ENCODE measurements around the gene MOCOS. TPM values are rescaled to one million over a fixed set of nuclear protein-coding genes. Genes with fewer than 3 reads are reported as not detected.

The MOCOS gene
- total RNA-seq, 1 donor from 2014 or later, result 2.0 TPM

DNA sequence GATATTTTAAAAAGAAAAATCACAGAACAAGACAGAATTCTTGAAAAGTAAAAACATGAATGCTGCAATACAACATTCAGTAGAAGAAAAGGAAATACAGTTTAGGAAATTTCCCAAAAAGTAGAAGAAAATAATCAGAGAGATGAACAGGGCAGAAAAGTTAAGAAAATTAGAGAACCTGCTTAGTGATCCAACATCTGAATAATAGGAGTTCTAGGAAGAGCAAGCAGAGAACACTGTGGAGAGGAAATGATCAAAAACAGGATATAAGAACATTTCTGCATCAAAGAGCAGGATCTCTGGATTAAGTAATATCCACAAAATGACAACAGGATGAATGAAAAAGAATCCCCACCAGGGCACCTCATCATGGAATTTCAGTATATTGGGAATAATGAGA is 101.4 kb downstream of the MOCOS start:
- no peak overlapping the region for H3K4me3 Mint-ChIP-seq (ENCODE audit: low read depth)
- H3K27me3 Mint-ChIP-seq, result peaks cover 18% of the 10 kb centered on the region
- no peak for DNase-seq (ENCODE audit: low spot score, unreplicated experiment)
- H3K27ac Mint-ChIP-seq, result no peak overlapping the region
- H3K36me3 Mint-ChIP-seq (ENCODE audit: insufficient read depth), result no peaks in the 10 kb centered on the region
- H3K9me3 Mint-ChIP-seq (ENCODE audit: low read depth), result peaks cover 7% of the 10 kb centered on the region
- no peaks in the 10 kb centered on the region for H3K4me1 Mint-ChIP-seq (ENCODE audit: low read depth)
- TF ChIP-seq, protein P1, sequence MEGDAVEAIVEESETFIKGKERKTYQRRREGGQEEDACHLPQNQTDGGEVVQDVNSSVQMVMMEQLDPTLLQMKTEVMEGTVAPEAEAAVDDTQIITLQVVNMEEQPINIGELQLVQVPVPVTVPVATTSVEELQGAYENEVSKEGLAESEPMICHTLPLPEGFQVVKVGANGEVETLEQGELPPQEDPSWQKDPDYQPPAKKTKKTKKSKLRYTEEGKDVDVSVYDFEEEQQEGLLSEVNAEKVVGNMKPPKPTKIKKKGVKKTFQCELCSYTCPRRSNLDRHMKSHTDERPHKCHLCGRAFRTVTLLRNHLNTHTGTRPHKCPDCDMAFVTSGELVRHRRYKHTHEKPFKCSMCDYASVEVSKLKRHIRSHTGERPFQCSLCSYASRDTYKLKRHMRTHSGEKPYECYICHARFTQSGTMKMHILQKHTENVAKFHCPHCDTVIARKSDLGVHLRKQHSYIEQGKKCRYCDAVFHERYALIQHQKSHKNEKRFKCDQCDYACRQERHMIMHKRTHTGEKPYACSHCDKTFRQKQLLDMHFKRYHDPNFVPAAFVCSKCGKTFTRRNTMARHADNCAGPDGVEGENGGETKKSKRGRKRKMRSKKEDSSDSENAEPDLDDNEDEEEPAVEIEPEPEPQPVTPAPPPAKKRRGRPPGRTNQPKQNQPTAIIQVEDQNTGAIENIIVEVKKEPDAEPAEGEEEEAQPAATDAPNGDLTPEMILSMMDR (IDR thresholded peaks at IDR 0.05; ENCODE audit: unreplicated experiment), result no peak

DNA sequence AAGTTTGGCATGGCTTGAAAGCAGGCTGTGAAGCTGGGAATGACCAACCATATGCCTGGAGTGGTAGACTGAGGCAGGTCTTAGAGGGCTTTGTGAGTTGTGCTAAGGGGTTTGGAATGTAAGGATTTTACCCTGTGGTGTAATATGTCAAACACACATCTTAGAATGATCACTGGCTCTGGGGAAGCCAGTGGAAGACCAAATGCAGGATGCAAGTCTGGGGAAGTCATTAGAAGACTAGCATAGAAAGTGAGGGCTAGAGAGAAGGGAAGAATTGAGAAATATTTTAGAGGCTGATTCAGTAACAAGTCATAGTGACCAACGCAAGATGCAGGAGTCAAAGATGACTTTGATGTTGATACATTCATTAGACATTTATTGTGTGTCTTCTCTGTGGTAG is 106.7 kb downstream of the MOCOS start:
- H3K27me3 Mint-ChIP-seq, result peaks cover 15% of the 10 kb centered on the region
- TF ChIP-seq, protein P1 (IDR thresholded peaks at IDR 0.05; ENCODE audit: unreplicated experiment), result no peak
- no peak overlapping the region for H3K4me3 Mint-ChIP-seq (ENCODE audit: low read depth)
- DNase-seq (ENCODE audit: low spot score, unreplicated experiment), result no peak
- no peaks in the 10 kb centered on the region for H3K36me3 Mint-ChIP-seq (ENCODE audit: insufficient read depth)
- H3K27ac Mint-ChIP-seq, result no peak overlapping the region
- H3K9me3 Mint-ChIP-seq (ENCODE audit: low read depth), result no peaks in the 10 kb centered on the region
- H3K4me1 Mint-ChIP-seq (ENCODE audit: low read depth), result no peaks in the 10 kb centered on the region

DNA sequence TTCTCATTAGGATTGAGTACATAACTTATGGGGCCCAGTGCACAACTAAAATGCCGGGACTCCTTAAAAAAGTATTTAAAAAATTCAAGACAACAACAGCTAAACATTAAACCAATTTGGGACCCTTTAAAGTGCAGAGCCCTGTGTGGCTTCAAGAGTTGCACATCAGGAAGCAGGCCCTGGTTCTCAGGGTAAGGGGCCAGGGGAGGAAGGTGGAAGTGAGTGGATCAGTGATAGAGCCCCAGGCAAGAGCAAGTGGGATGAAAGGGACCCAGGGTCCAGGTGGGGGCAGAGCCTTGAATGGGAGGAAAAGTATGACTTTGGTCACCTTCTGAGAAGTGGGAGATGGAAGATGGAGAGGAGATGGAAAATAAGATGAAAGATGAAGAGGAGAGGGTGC is 107.9 kb downstream of the MOCOS start:
- no peaks in the 10 kb centered on the region for H3K4me1 Mint-ChIP-seq (ENCODE audit: low read depth)
- peaks cover 22% of the 10 kb centered on the region for H3K27me3 Mint-ChIP-seq
- H3K36me3 Mint-ChIP-seq (ENCODE audit: insufficient read depth), result no peaks in the 10 kb centered on the region
- H3K4me3 Mint-ChIP-seq (ENCODE audit: low read depth), result no peak overlapping the region
- TF ChIP-seq, protein P1 (IDR thresholded peaks at IDR 0.05; ENCODE audit: unreplicated experiment), result no peak
- H3K27ac Mint-ChIP-seq, result no peak overlapping the region
- no peak for DNase-seq (ENCODE audit: low spot score, unreplicated experiment)
- H3K9me3 Mint-ChIP-seq (ENCODE audit: low read depth), result no peaks in the 10 kb centered on the region

DNA sequence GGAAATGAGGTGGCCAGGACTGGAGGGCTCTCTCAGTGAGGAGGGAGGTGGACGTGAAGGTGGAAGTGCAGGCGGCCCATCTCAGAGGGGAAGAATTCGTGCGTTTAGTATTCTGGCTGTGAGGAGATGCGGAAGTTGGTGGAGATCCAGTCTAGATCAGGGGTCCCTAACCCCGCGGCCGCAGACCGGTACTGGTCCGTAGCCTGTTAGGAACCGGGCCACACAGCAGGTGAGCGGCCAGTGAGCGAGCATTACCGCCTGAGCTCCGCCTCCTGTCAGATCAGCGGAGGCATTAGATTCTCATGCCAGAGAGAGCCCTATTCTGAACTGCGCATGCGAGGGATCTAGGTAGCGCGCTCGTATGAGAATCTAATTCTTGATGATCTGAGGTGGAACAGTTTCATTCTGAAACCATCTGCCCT is 108.6 kb downstream of the MOCOS start:
- H3K27ac Mint-ChIP-seq, result no peak overlapping the region
- no peak overlapping the region for H3K4me3 Mint-ChIP-seq (ENCODE audit: low read depth)
- no peaks in the 10 kb centered on the region for H3K36me3 Mint-ChIP-seq (ENCODE audit: insufficient read depth)
- TF ChIP-seq, protein P1 (IDR thresholded peaks at IDR 0.05; ENCODE audit: unreplicated experiment), result no peak
- no peaks in the 10 kb centered on the region for H3K4me1 Mint-ChIP-seq (ENCODE audit: low read depth)
- DNase-seq (ENCODE audit: low spot score, unreplicated experiment), result no peak
- no peaks in the 10 kb centered on the region for H3K9me3 Mint-ChIP-seq (ENCODE audit: low read depth)
- peaks cover 27% of the 10 kb centered on the region for H3K27me3 Mint-ChIP-seq

DNA sequence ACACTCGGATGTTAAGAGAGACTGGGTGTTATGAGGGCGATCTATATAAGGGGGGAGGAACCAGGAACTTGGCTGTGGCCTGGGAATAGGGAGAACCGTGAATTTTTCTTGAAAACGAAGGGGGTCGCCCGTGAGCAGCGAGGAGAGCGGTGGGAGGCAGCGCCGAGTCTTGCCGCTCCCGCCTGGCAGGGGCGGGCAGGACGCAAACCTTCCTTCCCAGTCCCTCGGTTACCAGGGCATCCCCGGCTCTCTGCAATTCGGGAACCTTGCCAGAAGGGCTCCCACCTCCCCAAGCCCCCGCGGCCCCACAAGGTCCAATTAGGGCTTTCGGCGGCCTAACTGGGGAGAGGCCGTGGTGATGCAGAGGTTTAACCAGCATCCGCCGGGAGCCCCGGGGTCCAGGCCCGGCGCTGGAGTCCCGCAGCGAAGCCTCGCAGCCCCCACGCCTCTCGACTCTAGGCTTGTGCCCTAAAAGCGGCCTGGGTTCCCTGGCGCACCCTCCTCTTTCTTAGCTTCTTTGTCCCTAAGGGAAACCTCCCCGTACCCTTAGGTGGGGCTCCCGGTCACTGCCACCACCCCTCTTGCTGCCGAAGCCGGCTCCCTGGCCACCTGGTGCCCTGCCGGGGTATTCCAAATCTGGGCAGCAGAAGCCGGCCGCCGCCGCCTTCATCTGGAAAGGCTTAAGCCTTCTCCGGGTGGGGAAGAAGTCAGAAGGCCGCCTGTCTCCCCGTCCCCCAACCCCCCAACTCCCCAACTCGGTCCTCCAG is 109.5 kb downstream of the MOCOS start:
- Mint-ChIP-seq H3K27ac (peak overlapping the region; percentile 35), H3K4me3 (ENCODE audit: low read depth) (no peak overlapping the region), H3K27me3 (peaks cover 25% of the 10 kb centered on the region), H3K36me3 (ENCODE audit: insufficient read depth) (no peaks in the 10 kb centered on the region), H3K4me1 (ENCODE audit: low read depth) (no peaks in the 10 kb centered on the region), H3K9me3 (ENCODE audit: low read depth) (no peaks in the 10 kb centered on the region)
- DNase-seq (ENCODE audit: low spot score, unreplicated experiment), result peak; percentile 52
- TF ChIP-seq, protein P1 (IDR thresholded peaks at IDR 0.05; ENCODE audit: unreplicated experiment), result peak; percentile 55
